HuH-7 (cell line): ENCODE data around the gene PZP.
"Not testable (repeated sequence)": the region's sequence is repeated elsewhere in the genome, so short reads cannot be mapped to it uniquely, and the experiment has no call there.

Source experiments
- DNase-seq: peaks from one replicate; pipeline ENCODE4 v3.0.0; 2011; ENCODE audit warnings: low spot score

Gene PZP

GRCh38 chr12:9180810-9181209 lies 27.4 kb downstream of the PZP start:
- no peak for DNase-seq

- DNase-seq: no peak
Observed at GRCh38 chr12:9179781-9180180, 28.4 kb downstream of the PZP start.

GRCh38 chr12:9169979-9170634 lies 38.1 kb downstream of the PZP start:
- DNase-seq: no peak

- not testable (repeated sequence) for DNase-seq
Observed at GRCh38 chr12:9167345-9167744, 40.9 kb downstream of the PZP start.

- no peak for DNase-seq
Observed at GRCh38 chr12:9163392-9163791, 44.8 kb downstream of the PZP start.

GRCh38 chr12:9156119-9156518 lies 52.1 kb downstream of the PZP start:
- no peak for DNase-seq

GRCh38 chr12:9149372-9149771 lies 58.8 kb downstream of the PZP start:
- no peak for DNase-seq

GRCh38 chr12:9148926-9149325 lies 59.3 kb downstream of the PZP start:
- DNase-seq: no peak

- no peak for DNase-seq
Observed at GRCh38 chr12:9147461-9147860, 60.7 kb downstream of the PZP start.

GRCh38 chr12:9144730-9145106 lies 63.5 kb downstream of the PZP start:
- no peak for DNase-seq

- DNase-seq: no peak
Observed at GRCh38 chr12:9143929-9144729, 64.1 kb downstream of the PZP start.

GRCh38 chr12:9143137-9143536 lies 65.1 kb downstream of the PZP start:
- no peak for DNase-seq

- not testable (repeated sequence) for DNase-seq
Observed at GRCh38 chr12:9139588-9140290, 68.5 kb downstream of the PZP start.

GRCh38 chr12:9135903-9136310 lies 72.3 kb downstream of the PZP start:
- DNase-seq: peak; percentile 39

GRCh38 chr12:9134981-9135628 lies 73.1 kb downstream of the PZP start:
- no peak for DNase-seq

- no peak for DNase-seq
Observed at GRCh38 chr12:9133216-9133916, 74.8 kb downstream of the PZP start.

- DNase-seq: peak; percentile 73
Observed at GRCh38 chr12:9132008-9132535, 76.1 kb downstream of the PZP start.

- DNase-seq: no peak
Observed at GRCh38 chr12:9130244-9130643, 78.0 kb downstream of the PZP start.

GRCh38 chr12:9127936-9128663 lies 80.1 kb downstream of the PZP start:
- DNase-seq: no peak

- no peak for DNase-seq
Observed at GRCh38 chr12:9127484-9127883, 80.7 kb downstream of the PZP start.
